ENCODE data around the gene PSMD4.

- TF ChIP-seq CTCF (IDR thresholded peaks at IDR 0.05; ENCODE audit: low read depth, low read length) = no peak
- TF ChIP-seq EZH2phosphoT487 (IDR thresholded peaks at IDR 0.05; ENCODE audit: low read depth) = no peak
Measured at GRCh38 chr1:151267760-151268159, 13.2 kb downstream of the PSMD4 start.
